Loucy (cell line): ENCODE data around the gene PLEKHG7.
"Not testable (repeated sequence)": the region's sequence is repeated elsewhere in the genome, so short reads cannot be mapped to it uniquely, and the experiment has no call there.

Source experiments
- H2AFZ ChIP-seq: fragments of 200-600 bp; sonication (generic); 2 replicates; pipeline ENCODE4 v1.6.0; 2016; ENCODE audit warnings: antibody characterized with exemption, mild to moderate bottlenecking, low read length, moderate library complexity
- H3F3A ChIP-seq: fragments of 200-600 bp; 2 replicates; pipeline ENCODE4 v1.6.0; 2016; ENCODE audit warnings: antibody characterized with exemption, low read depth, mild to moderate bottlenecking
- H3K27me3 ChIP-seq: fragments of 200-600 bp; sonication (generic); 2 replicates; pipeline ENCODE4 v1.6.1; 2014; ENCODE audit warnings: low read length, mild to moderate bottlenecking; ENCODE audit not compliant: insufficient read depth, poor library complexity, severe bottlenecking
- H3K36me3 ChIP-seq: fragments of 200-600 bp; sonication (generic); 2 replicates; pipeline ENCODE4 v1.6.1; 2016; ENCODE audit warnings: low read length; ENCODE audit not compliant: insufficient read depth
- H3K4me1 ChIP-seq: fragments of 200-600 bp; sonication (generic); 2 replicates; pipeline ENCODE4 v1.5.1; 2014; ENCODE audit warnings: low read length, mild to moderate bottlenecking; ENCODE audit not compliant: insufficient read depth, poor library complexity, severe bottlenecking
- H3K4me2 ChIP-seq: fragments of 200-600 bp; sonication (generic); 2 replicates; pipeline ENCODE4 v1.6.0; 2014; ENCODE audit warnings: antibody characterized with exemption, low read length, low read depth, mild to moderate bottlenecking; ENCODE audit not compliant: poor library complexity, severe bottlenecking
- H3K4me3 ChIP-seq: fragments of 200-600 bp; sonication (generic); 2 replicates; pipeline ENCODE4 v1.5.1; 2014; ENCODE audit warnings: low read length, mild to moderate bottlenecking, mixed read lengths; ENCODE audit not compliant: poor library complexity, severe bottlenecking
- H3K79me2 ChIP-seq: fragments of 200-600 bp; sonication (generic); 2 replicates; pipeline ENCODE4 v1.6.1; 2014; ENCODE audit warnings: low read length; ENCODE audit not compliant: insufficient read depth
- H3K9ac ChIP-seq: fragments of 200-600 bp; sonication (generic); 2 replicates; pipeline ENCODE4 v1.6.0; 2014; ENCODE audit warnings: mild to moderate bottlenecking, low read depth, low read length, moderate library complexity; ENCODE audit not compliant: poor library complexity, severe bottlenecking
- H3K9me2 ChIP-seq: fragments of 200-600 bp; sonication (generic); replicated peaks from 2 replicates; pipeline ENCODE4 v1.6.1; 2016; ENCODE audit warnings: low read depth, low read length, mixed read lengths
- H3K9me3 ChIP-seq: fragments of 200-600 bp; sonication (generic); 2 replicates; pipeline ENCODE4 v1.6.1; 2014; ENCODE audit warnings: mild to moderate bottlenecking, antibody characterized with exemption, low read length, low read depth; ENCODE audit not compliant: insufficient read depth
- H4K20me1 ChIP-seq: fragments of 200-600 bp; sonication (generic); 2 replicates; pipeline ENCODE4 v1.6.0; 2014; ENCODE audit warnings: antibody characterized with exemption, low read length, mild to moderate bottlenecking; ENCODE audit not compliant: insufficient read depth, poor library complexity, severe bottlenecking
- EZH2phosphoT487 ChIP-seq: fragments of 200-600 bp; IDR thresholded peaks from 2 replicates; pipeline ENCODE4 v1.6.1; 2018; ENCODE audit warnings: antibody characterized with exemption, mild to moderate bottlenecking, moderate library complexity, borderline replicate concordance
- TF ChIP-seq, protein P1 (sequence below): fragments of 200-600 bp; sonication (generic); conservative IDR thresholded peaks from 2 replicates; pipeline ENCODE4 v1.5.1; 2014; ENCODE audit warnings: mild to moderate bottlenecking, antibody characterized with exemption, low read length

The PLEKHG7 gene, protein sequence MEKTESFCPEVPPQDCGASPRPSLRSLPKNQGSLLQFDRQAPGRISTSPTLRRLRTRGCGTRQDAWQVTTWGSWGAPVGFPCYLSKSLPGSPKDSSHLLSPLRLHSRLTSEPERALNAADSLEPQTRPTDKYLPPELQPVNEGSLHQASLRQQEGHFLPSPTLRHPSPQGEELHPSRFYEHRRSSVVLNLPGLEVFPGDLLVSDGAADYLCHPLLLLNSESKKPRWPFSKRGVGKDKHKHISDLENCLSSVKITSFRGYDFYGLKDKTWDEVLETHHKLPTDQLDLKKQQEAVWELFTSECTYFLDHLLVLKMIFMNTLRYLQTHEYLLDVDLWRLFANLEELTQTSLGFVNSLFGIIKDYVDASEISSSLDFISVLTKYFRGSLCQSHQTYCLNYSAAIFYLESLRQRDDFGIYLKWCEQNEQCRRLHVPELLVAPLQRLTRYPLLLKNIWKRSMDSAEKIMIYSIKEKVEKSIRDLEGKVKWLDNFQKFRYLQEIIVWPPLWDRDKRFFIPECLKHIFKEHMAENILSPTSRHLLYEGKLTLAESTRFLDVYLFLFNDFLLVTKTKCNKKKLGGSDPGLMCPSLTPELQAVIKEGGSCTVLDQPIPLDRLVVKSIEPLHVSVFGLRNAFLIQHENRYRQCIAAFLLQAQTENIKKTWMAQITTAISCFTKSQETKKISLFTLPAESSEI

DNA sequence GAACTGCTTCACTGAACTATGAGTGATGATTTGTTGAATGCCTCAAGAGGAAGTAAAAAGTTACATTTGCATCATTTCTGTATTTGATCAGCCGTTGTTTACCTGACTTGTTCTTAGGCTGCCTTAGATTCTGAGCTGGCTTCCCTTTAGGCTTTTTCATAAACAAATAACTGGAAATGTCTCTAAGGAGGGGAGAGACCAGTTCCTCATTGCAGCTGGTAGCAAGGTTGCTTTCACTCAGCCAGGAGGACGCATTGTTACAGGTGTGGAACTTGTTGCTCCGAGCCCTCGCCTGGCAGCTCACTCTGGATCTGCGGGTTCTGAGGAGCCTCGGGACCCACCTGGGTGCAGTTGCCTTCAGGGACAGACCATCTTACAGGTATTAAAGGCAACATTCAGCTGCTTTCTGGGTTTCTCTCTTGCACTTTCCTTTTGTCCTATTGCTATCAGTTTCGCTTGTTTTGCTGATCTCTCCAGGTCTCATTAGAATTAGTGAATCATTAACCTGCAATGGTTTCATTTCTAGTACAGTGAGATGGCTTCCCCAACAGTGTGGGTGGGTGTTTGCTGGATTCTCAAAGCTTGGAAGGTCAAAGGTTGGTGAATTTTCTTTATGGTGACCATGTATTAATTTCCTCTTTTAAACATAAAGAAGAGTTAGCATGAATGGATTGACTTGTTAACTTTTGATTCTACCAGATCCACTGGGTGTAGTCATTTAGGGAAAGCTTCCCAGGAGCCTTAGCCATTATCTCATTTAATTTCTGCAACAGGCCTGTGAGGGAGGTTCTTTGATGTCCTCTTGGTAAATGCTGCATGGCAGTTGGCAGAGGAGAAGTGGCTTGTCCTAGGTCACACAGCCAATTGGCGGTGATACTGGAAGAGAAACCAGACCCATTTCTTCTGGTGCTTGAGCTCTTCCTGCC lies at the start of gene PLEKHG7:
PLEKHG7 (plus strand) TSS at position 236 of the 926 bp plus-strand sequence. CDS start 3,643 bp downstream, outside the sequence.
- no peaks in the 10 kb centered on the region for H3K36me3 ChIP-seq
- no peak within 1 kb of the TSS for H3K4me2 ChIP-seq
- H3F3A ChIP-seq, result no peaks in the 10 kb centered on the region
- H2AFZ ChIP-seq, result no peak within 1 kb of the TSS
- H4K20me1 ChIP-seq, result no peaks in the 10 kb centered on the region
- no peaks in the 10 kb centered on the region for H3K9me2 ChIP-seq
- H3K9me3 ChIP-seq, result no peaks in the 10 kb centered on the region
- no peaks in the 10 kb centered on the region for H3K4me1 ChIP-seq
- H3K9ac ChIP-seq, result no peak within 1 kb of the TSS
- H3K4me3 ChIP-seq, result no peak within 1 kb of the TSS
- H3K79me2 ChIP-seq, result no peaks in the 10 kb centered on the region
- no peak for TF ChIP-seq EZH2phosphoT487
- TF ChIP-seq, protein P1, sequence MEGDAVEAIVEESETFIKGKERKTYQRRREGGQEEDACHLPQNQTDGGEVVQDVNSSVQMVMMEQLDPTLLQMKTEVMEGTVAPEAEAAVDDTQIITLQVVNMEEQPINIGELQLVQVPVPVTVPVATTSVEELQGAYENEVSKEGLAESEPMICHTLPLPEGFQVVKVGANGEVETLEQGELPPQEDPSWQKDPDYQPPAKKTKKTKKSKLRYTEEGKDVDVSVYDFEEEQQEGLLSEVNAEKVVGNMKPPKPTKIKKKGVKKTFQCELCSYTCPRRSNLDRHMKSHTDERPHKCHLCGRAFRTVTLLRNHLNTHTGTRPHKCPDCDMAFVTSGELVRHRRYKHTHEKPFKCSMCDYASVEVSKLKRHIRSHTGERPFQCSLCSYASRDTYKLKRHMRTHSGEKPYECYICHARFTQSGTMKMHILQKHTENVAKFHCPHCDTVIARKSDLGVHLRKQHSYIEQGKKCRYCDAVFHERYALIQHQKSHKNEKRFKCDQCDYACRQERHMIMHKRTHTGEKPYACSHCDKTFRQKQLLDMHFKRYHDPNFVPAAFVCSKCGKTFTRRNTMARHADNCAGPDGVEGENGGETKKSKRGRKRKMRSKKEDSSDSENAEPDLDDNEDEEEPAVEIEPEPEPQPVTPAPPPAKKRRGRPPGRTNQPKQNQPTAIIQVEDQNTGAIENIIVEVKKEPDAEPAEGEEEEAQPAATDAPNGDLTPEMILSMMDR, result no peak
- no peaks in the 10 kb centered on the region for H3K27me3 ChIP-seq

DNA sequence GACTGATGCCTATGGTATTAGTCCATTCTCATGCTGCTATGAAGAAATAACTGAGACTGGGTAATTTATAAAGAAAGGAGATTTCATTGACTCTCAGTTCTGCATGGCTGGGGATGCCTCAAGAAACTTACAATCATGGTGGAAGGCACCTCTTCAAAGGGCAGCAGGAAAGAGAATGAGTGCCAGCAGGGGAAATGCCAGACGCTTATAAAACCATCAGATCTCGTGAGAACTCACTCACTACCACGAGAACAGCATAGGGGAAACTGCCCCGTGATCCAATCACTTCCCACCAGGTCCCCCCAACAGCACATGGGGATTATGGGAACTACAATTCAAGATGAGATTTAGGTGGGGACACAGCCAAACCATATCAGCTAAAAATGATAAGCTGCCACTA lies 48.5 kb upstream of the PLEKHG7 start:
- not testable (repeated sequence) for H3K27me3 ChIP-seq, H2AFZ ChIP-seq, H3K9me2 ChIP-seq, H4K20me1 ChIP-seq, H3K79me2 ChIP-seq, H3F3A ChIP-seq, H3K4me2 ChIP-seq, H3K9ac ChIP-seq, H3K4me3 ChIP-seq, H3K9me3 ChIP-seq, H3K36me3 ChIP-seq, H3K4me1 ChIP-seq

DNA sequence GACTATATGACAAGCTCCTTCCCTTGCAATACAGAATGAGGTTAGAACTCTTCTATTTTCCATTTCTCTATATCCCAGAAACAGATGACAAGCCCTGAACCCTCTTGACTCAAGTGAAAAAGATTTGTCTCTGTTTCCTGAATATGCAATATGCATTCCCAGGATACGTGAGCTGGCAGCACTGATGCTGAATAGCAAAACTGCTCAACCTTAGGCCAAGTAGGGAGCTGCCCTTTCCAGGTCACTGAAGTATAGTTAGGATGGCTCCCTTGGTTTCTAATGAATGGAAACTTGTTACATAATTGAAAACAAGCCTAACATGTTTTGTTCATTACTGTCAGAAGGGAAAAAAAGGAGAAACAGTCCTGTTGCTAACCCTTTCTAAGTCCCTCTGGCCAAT lies 47.9 kb upstream of the PLEKHG7 start:
- no peaks in the 10 kb centered on the region for H3K4me1 ChIP-seq
- TF ChIP-seq, protein P1, result no peak
- H3K4me3 ChIP-seq, result no peak overlapping the region
- no peak overlapping the region for H3K4me2 ChIP-seq
- no peaks in the 10 kb centered on the region for H3K9me3 ChIP-seq
- no peaks in the 10 kb centered on the region for H3K79me2 ChIP-seq
- H3K36me3 ChIP-seq, result no peaks in the 10 kb centered on the region
- H2AFZ ChIP-seq, result no peak overlapping the region
- H3K27me3 ChIP-seq, result no peaks in the 10 kb centered on the region
- no peaks in the 10 kb centered on the region for H3F3A ChIP-seq
- H3K9ac ChIP-seq, result no peak overlapping the region
- H4K20me1 ChIP-seq, result no peaks in the 10 kb centered on the region
- no peaks in the 10 kb centered on the region for H3K9me2 ChIP-seq
